HG03135 (cell line): ENCODE results near the gene NDUFAF5.

Experiments
- ATAC-seq: cut with Tn5 transposase; IDR thresholded peaks from one replicate; pipeline ENCODE4 v1.9.1; 2021; ENCODE audit warnings: mild to moderate bottlenecking, moderate library complexity; ENCODE audit not compliant: unreplicated experiment

NDUFAF5 gene

GRCh38 chr20:13819885-13820645 lies 35.2 kb downstream of the NDUFAF5 start:
- ATAC-seq = no peak

- no peak for ATAC-seq
Observed at GRCh38 chr20:13821876-13822275, 37.0 kb downstream of the NDUFAF5 start.

- ATAC-seq = no peak
Observed at GRCh38 chr20:13822459-13822858, 37.6 kb downstream of the NDUFAF5 start.

GRCh38 chr20:13824459-13824858 lies 39.6 kb downstream of the NDUFAF5 start:
- no peak for ATAC-seq

- ATAC-seq = no peak
Observed at GRCh38 chr20:13825465-13825864, 40.6 kb downstream of the NDUFAF5 start.

GRCh38 chr20:13831476-13831875 lies 46.6 kb downstream of the NDUFAF5 start:
- no peak for ATAC-seq

- no peak for ATAC-seq
Observed at GRCh38 chr20:13838664-13839063, 53.8 kb downstream of the NDUFAF5 start.

- no peak for ATAC-seq
Observed at GRCh38 chr20:13839421-13840092, 54.7 kb downstream of the NDUFAF5 start.

GRCh38 chr20:13840093-13840465 lies 55.3 kb downstream of the NDUFAF5 start:
- no peak for ATAC-seq

GRCh38 chr20:13841206-13841605 lies 56.4 kb downstream of the NDUFAF5 start:
- ATAC-seq = no peak

GRCh38 chr20:13844296-13844695 lies 59.5 kb downstream of the NDUFAF5 start:
- no peak for ATAC-seq

- ATAC-seq = no peak
Observed at GRCh38 chr20:13851279-13851678, 66.5 kb downstream of the NDUFAF5 start.

GRCh38 chr20:13852306-13852705 lies 67.5 kb downstream of the NDUFAF5 start:
- no peak for ATAC-seq

GRCh38 chr20:13855613-13856012 lies 70.8 kb downstream of the NDUFAF5 start:
- ATAC-seq = no peak

- no peak for ATAC-seq
Observed at GRCh38 chr20:13856354-13856753, 71.5 kb downstream of the NDUFAF5 start.

GRCh38 chr20:13857304-13857703 lies 72.5 kb downstream of the NDUFAF5 start:
- ATAC-seq = no peak

GRCh38 chr20:13857961-13858360 lies 73.1 kb downstream of the NDUFAF5 start:
- ATAC-seq = no peak

GRCh38 chr20:13858439-13858838 lies 73.6 kb downstream of the NDUFAF5 start:
- no peak for ATAC-seq

GRCh38 chr20:13858871-13859270 lies 74.0 kb downstream of the NDUFAF5 start:
- no peak for ATAC-seq

GRCh38 chr20:13862245-13862644 lies 77.4 kb downstream of the NDUFAF5 start:
- ATAC-seq = no peak

GRCh38 chr20:13863244-13863643 lies 78.4 kb downstream of the NDUFAF5 start:
- no peak for ATAC-seq

- no peak for ATAC-seq
Observed at GRCh38 chr20:13865156-13865555, 80.3 kb downstream of the NDUFAF5 start.
